HuH-7.5 (cell line): Measurements from ENCODE around the gene PDSS2.
"Not testable (repeated sequence)": the region's sequence is repeated elsewhere in the genome, so short reads cannot be mapped to it uniquely, and the experiment has no call there.

Experiments used
- DNase-seq: peaks from one replicate; pipeline ENCODE4 v3.0.0; 2011; ENCODE audit warnings: low spot score

PDSS2 gene

DNA sequence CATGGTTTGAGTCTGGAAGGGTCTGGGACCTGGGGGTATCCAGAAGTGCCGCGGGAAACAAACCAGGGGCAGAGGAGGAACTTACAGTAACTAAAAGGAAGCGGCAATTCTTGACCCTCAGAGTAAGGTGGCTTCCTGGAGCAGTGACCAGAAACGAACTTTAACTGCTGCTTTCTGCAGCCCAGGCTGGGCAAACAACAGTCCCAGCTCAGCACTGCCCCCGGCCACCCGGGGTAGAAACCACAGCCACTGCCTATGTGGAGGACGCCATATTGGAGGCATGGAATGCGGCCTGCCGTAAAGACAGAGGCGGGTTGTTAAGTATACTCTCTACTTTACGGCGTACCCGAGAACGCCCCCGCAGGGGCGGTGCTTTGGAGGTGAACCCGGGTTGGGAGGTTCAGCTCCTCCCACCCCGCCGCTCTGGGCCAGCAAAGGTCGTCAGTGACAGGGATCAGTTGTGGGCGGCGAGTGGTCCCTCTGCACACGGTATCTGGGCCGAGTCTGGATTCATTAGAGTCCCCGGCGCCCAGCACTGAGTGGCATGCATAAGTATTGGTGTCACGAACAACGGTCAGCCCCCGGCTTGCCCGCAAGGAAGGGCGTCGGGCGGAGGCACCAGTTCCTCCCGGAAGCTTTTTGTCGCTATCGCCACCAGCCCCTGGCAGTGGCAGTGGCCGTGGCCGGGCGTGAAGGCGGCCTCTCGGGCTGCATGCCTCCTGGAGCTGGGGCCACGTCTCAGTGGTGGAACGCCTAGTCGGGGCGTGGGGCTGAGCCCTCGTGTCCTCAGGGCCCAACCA lies at the start of gene PDSS2:
Gene PDSS2, minus strand, starts transcription at position 282 of the 800 bp plus-strand sequence. Its CDS starts 279 bp downstream, at position 3.
- peak; percentile 77 for DNase-seq

- no peak for DNase-seq
Measured at GRCh38 chr6:107506145-107506544, 46.8 kb upstream of the PDSS2 start.

DNA sequence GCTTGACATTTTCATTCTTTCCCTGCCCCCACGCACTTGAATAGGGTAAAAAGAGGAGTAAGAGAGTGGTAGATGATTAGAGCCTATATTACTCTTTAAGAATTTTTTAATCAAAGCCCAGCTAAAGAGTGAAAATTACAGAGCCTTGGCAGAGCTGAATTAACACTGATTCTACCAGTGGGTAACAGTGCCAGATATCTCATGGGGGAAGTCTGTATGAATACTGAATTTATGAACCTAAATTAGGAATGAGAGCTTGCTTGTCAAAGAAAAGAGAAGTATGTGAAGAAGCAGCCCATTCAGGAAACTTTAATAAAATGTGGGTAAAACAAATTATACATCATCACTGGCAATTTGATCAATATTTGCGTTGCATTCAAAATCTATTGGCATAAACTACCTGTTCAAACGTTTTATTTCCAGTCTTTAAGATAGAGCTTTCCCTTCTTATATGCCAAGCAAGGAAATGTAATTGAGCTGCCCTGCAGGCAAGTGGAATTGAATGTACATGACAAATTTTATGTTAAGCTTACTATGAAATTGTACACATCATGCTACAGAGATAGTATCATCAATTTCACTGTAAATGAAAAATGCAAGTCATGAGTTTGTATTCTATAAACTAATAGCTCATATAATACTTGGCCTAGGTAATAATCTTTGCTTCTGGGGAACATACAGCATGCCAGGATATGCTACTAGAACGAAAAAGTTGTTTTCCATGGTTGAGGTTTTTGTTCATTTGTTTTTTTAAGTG lies 45.1 kb upstream of the PDSS2 start:
- DNase-seq: no peak

- no peak for DNase-seq
Measured at GRCh38 chr6:107496892-107497684, 37.7 kb upstream of the PDSS2 start.

GRCh38 chr6:107495971-107496370 lies 36.6 kb upstream of the PDSS2 start:
- no peak for DNase-seq

DNA sequence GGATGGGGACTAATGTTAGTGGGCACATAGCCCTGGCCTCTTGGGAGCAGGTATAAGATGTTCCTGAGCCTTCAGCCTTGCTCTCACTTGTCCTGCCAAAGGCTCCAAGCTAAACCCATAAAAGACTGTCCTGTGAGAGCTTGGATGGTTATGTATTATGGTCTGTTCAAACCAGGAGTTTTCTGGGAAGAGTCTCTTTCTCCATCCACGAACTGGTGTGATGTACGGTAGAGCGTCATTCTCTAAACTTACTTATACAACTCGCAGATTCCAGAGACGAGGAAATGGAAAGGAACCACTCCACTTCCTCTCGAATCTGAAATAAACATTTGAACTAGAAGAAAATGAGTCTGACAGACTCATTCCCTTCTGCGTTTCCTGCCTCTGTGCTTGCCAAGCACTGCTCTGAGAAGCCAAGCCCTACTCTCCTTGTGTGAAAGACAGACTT lies 35.9 kb upstream of the PDSS2 start:
- no peak for DNase-seq

DNA sequence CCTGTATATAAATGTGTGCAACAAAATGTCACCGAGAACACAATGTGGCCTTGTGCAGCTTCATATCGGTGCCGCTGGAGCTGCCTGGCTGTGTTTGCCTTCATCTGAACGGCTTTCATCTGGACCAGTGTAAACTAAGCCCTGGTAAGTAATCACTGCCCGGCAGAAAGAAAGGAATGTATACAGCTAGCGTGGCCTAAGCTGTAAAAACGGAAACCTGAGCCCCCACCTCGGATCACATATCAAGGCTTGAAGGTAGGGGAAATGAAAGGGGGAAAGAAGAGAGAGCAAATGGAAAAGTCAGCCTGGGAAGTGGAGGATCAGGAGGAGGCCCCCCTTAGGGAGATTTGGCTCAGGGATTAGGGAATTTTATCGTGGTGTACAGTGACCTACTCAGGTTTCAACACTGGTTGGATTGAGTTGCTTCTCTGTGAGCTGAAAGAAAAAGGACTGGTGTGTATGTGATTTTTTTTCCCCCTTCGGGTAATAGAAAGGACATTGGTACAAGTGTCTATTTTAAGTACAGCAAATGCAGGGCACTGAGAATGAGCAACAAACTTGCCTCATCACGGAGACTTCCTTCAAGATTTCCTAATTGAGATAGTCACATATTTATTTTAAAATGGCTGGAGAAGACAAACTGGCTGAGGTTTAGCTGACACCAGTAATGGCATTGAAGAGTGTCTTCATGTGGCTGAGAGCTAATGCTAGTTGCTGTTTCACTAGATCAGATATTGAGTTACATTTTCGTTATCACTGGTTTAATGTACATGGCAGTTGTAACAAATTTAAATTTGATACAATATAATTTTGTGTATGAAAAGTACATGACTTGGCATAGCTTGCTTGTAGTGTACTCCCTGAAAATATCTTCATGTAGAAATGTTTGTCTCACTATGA lies 34.0 kb upstream of the PDSS2 start:
- peak; percentile 64 for DNase-seq

GRCh38 chr6:107491760-107492660 lies 32.6 kb upstream of the PDSS2 start:
- DNase-seq: no peak

DNA sequence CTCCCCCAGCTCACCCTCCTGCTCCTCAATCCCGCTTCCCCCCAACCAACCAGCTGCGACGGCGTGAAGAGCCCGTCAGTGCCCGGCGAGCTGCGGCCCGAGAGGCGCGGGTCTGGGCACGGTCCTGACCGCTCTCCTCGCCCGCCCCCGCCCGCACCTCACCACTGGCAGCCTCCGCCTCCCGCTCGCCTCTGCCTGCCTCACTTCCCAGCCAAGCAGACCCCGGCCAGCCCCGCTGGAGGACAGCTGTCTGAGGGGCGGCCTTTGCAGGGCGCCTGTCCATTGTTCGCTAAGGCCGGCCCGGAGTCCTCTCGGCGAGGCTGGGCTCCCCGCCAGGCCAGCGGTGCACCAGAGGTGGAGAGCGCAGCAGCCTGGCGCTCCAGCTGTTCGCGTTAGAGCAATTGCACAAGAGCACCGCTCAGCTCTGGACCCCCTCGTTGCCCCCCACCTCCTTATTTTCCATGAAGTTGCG lies 31.8 kb upstream of the PDSS2 start:
- peak; percentile 48 for DNase-seq

DNA sequence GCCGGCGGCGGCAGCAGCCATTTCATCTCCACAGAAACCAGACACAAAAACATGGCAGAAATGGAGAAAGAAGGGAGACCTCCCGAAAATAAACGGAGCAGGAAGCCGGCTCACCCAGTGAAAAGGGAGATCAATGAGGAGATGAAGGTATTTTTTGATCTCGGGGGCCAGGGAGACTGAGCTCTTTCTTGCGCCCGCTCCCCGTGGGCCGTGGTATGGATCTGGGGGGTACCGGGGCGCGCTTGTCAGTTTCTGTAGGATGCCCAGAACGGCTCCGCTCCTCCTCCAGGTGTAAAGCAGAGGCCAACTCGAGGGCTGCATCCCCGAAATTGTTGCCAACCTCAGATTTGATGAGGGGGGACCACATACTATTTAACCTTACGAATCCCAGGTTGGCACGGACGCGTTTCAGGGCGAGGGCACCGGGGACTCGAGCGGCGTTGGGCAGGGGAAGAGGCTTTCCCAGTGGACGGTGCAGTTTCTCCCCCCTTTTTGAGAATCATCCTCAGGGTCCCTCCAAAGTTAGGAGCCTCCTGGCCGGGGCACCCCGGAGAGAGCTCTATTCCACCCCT lies 31.3 kb upstream of the PDSS2 start:
- DNase-seq: no peak

- DNase-seq: peak; percentile 55
Measured at GRCh38 chr6:107489636-107490565, 30.5 kb upstream of the PDSS2 start, which contains the start of gene SOBP. SOBP (plus strand) TSS chr6:107490117; CDS start chr6:107490617, 500 bp downstream.

DNA sequence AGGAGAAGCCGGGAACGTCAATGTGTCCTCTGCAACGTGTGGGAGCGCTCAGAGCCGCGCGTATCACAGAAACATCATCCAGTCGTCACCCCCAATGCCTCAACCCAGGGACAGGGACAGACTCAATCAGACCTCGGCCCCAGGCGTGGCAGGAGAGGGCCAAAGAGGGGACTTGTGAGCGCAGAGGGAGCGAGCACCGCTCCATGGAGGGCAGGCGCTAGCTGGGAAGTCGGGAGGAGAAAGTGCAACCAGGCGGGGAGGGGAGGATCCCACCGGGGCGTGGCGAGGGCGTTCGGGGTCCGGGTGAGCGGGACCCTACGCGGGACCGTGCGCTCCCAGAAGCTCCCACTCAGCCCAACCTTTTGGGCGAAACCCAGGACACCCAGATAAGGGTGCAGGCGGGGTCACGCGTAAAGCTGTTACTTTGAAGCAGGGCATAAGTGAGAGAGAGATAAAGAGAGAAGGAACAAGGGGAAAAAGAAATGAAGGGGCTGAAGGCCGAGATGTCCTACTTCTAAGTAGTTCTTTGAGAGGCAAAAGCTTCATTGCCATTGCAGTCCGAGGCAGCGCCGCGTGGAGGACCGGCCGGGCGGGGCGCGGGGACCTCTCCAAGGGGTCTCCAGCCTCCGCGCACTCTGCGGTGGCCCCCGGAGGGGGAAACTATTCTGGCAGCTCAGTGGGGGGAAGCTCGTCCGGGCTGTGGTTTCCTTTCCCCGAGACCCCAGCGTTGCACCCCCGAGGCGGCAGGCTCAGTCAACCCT lies 29.7 kb upstream of the PDSS2 start:
- peak; percentile 85 for DNase-seq

GRCh38 chr6:107488174-107488874 lies 29.0 kb upstream of the PDSS2 start:
- peak; percentile 40 for DNase-seq

DNA sequence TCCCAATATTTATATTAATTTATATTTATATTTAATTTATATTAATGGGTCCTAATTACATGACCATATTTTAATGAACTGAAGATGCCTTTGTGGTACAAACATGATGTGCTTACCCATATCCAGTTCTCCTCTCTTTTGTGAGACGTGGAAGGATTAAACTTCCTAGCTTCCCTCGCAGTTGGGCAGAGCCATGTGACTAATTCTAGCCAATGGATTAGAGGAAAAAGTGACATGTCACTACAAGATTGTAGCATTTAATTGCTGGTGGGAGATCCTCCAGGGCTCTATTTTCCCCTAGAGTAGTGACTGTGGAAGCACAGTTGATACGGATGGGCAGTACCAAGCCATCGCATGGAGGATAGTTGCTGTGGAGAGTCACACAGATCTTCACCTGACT lies 25.8 kb upstream of the PDSS2 start:
- DNase-seq: no peak

- DNase-seq: no peak
Measured at GRCh38 chr6:107479089-107479690, 19.8 kb upstream of the PDSS2 start.

DNA sequence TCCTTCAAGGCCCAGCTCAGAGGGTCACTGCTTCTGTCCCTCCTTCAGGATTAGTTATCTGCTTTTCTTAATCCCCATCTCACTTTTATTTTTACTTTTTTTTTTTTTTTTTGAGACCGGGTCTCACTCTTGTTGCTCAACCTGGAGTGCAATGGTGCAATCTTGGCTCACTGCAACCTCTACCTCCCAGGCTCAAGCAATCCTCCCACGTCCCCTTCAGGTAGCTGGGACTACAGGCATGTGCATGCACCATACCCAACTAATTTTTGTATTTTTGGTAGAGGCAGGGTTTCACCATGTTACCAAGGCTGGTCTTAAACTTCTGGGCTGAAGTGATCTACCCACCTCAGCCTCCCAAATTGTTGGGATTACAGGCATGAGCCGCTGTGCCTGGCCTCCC lies 16.5 kb upstream of the PDSS2 start:
- not testable (repeated sequence) for DNase-seq

GRCh38 chr6:107475360-107475759 lies 16.0 kb upstream of the PDSS2 start:
- DNase-seq: not testable (repeated sequence)
